ENCODE measurements around the gene ADAMTS2.
A peak's percentile ranks its signal among the peaks of the same experiment; 100 is the strongest.

The ADAMTS2 gene

GRCh38 chr5:179345433-179346321, at the start of gene ADAMTS2:
TSS of gene ADAMTS2 (minus strand) at chr5:179345461. CDS start at chr5:179345328, 133 bp downstream.
- DNase-seq (ENCODE audit: low spot score): peak; percentile 89

GRCh38 chr5:179393078-179393477, 47.8 kb upstream of the ADAMTS2 start:
- DNase-seq (ENCODE audit: low spot score): peak; percentile 67

- DNase-seq (ENCODE audit: low spot score): no peak
Observed at GRCh38 chr5:179387151-179388110, 42.2 kb upstream of the ADAMTS2 start.

GRCh38 chr5:179385914-179386313, 40.7 kb upstream of the ADAMTS2 start:
- DNase-seq (ENCODE audit: low spot score): no peak

- no peak for DNase-seq (ENCODE audit: low spot score)
Observed at GRCh38 chr5:179382486-179382885, 37.2 kb upstream of the ADAMTS2 start.

- no peak for DNase-seq (ENCODE audit: low spot score)
Observed at GRCh38 chr5:179381691-179382090, 36.4 kb upstream of the ADAMTS2 start.

GRCh38 chr5:179380211-179381035, 35.2 kb upstream of the ADAMTS2 start:
- no peak for DNase-seq (ENCODE audit: low spot score)

GRCh38 chr5:179379321-179379890, 34.1 kb upstream of the ADAMTS2 start:
- DNase-seq (ENCODE audit: low spot score): no peak

GRCh38 chr5:179378441-179379271, 33.4 kb upstream of the ADAMTS2 start:
- DNase-seq (ENCODE audit: low spot score): peak; percentile 97

- DNase-seq (ENCODE audit: low spot score): no peak
Observed at GRCh38 chr5:179378116-179378440, 32.8 kb upstream of the ADAMTS2 start.

- no peak for DNase-seq (ENCODE audit: low spot score)
Observed at GRCh38 chr5:179377421-179378115, 32.3 kb upstream of the ADAMTS2 start.

- DNase-seq (ENCODE audit: low spot score): no peak
Observed at GRCh38 chr5:179376701-179377420, 31.6 kb upstream of the ADAMTS2 start.

- DNase-seq (ENCODE audit: low spot score): no peak
Observed at GRCh38 chr5:179375831-179376365, 30.6 kb upstream of the ADAMTS2 start.

- no peak for DNase-seq (ENCODE audit: low spot score)
Observed at GRCh38 chr5:179375236-179375685, 30.0 kb upstream of the ADAMTS2 start.

GRCh38 chr5:179374506-179375235, 29.4 kb upstream of the ADAMTS2 start:
- DNase-seq (ENCODE audit: low spot score): no peak

- DNase-seq (ENCODE audit: low spot score): no peak
Observed at GRCh38 chr5:179373961-179374505, 28.8 kb upstream of the ADAMTS2 start.

GRCh38 chr5:179373101-179373934, 28.1 kb upstream of the ADAMTS2 start:
- DNase-seq (ENCODE audit: low spot score): no peak
